Caco-2 (cell line): ENCODE measurements around the gene SLC44A5. TPM values are rescaled to one million over a fixed set of nuclear protein-coding genes. Genes with fewer than 3 reads are reported as not detected.
"Not testable (repeated sequence)": the region's sequence is repeated elsewhere in the genome, so short reads cannot be mapped to it uniquely, and the experiment has no call there.

Source experiments
- BruUV-seq: library from RNA; stranded (reverse); fragments of 400-500 nt; replicated peaks from 2 replicates; lab custom pipeline; 2021; lab: Mats Ljungman, UMichigan
- CTCF ChIA-PET: fragments of 300-600 bp; sonication (Branson Sonifier 250); formaldehyde crosslinking; loops from one replicate; lab custom pipeline; 2022; ENCODE audit warnings: antibody characterized with exemption; lab: Charles Lee
- POLR2A ChIA-PET: fragments of 300-600 bp; sonication (Branson Sonifier 250); formaldehyde crosslinking; loops from one replicate; lab custom pipeline; 2022; ENCODE audit warnings: antibody characterized with exemption; lab: Charles Lee
- DNase-seq, 2 experiments: peaks; one replicate each; pipeline versions ENCODE4 v3.0.0 to v3.0.0-alpha.2; 2020 to 2022
- H3K27me3 ChIP-seq: replicated peaks from 2 replicates; pipeline ENCODE4 v1.6.0; 2011; ENCODE audit warnings: low read length; ENCODE audit not compliant: control insufficient read depth, insufficient read depth
- H3K36me3 ChIP-seq: 2 replicates; pipeline ENCODE4 v1.5.1; 2011; ENCODE audit warnings: low read length; ENCODE audit not compliant: control insufficient read depth, insufficient read depth
- H3K4me1 ChIP-seq: fragments of 250-450 bp; sonication (Bioruptor Pico); 2 replicates; pipeline ENCODE4 v1.5.1; 2020; ENCODE audit warnings: mild to moderate bottlenecking
- H3K4me3 ChIP-seq: 2 replicates; pipeline ENCODE4 v1.5.1; 2011; ENCODE audit warnings: low read depth, mild to moderate bottlenecking, control low read depth, low read length
- H3K9me3 ChIP-seq: fragments of 250-450 bp; sonication (Bioruptor Pico); 2 replicates; pipeline ENCODE4 v1.5.1; 2020; ENCODE audit warnings: mild to moderate bottlenecking, moderate library complexity
- H3K27ac Mint-ChIP-seq: one replicate; pipeline ENCODE4 v1.8.0; 2022; ENCODE audit warnings: mixed read lengths; ENCODE audit not compliant: unreplicated experiment
- H3K27me3 Mint-ChIP-seq: one replicate; pipeline ENCODE4 v1.8.0; 2022; ENCODE audit warnings: mixed read lengths; ENCODE audit not compliant: insufficient read depth, unreplicated experiment
- H3K36me3 Mint-ChIP-seq: one replicate; pipeline ENCODE4 v1.8.0; 2022; ENCODE audit warnings: mild to moderate bottlenecking, mixed read lengths; ENCODE audit not compliant: insufficient read depth, unreplicated experiment
- H3K4me1 Mint-ChIP-seq: one replicate; pipeline ENCODE4 v1.8.0; 2022; ENCODE audit warnings: low read depth, mixed read lengths; ENCODE audit not compliant: unreplicated experiment
- H3K4me3 Mint-ChIP-seq: one replicate; pipeline ENCODE4 v1.8.0; 2022; ENCODE audit warnings: mild to moderate bottlenecking, moderate library complexity, mixed read lengths; ENCODE audit not compliant: unreplicated experiment
- H3K9me3 Mint-ChIP-seq: one replicate; pipeline ENCODE4 v1.8.0; 2022; ENCODE audit warnings: mixed read lengths; ENCODE audit not compliant: unreplicated experiment
- CTCF ChIP-seq, 2 experiments: fragments of 200-600 bp in 1 of 2; IDR thresholded peaks; 1 replicate in 1 of 2; 2 replicates in 1 of 2; pipeline versions ENCODE4 v1.5.1 to v1.8.0; 2011 to 2022; ENCODE audit warnings: antibody characterized with exemption in 1 of 2, control low read depth in 1 of 2, inconsistent platforms in 1 of 2, low read depth in 1 of 2, low read length in 1 of 2, mild to moderate bottlenecking in 1 of 2, moderate library complexity in 1 of 2; ENCODE audit not compliant: insufficient read depth in 1 of 2, severe bottlenecking in 1 of 2, unreplicated experiment in 1 of 2
- intact Hi-C: fragments of 100-400 bp; cut with micrococcal nuclease; formaldehyde crosslinking; loops from one replicate; pipeline ENCODE4 v1.10.0; 2022; ENCODE audit not compliant: unreplicated experiment
- total RNA-seq: library from RNA; stranded (reverse); gene quantifications from 2 replicates; pipeline ENCODE4 v1.2.3, GENCODE V29; 2022

SLC44A5 gene
- total RNA-seq, 1 experiment from 2014 or later: 13.6 TPM

- no TSS peak for BruUV-seq
- peak overlapping the region; percentile 11 for H3K4me3 Mint-ChIP-seq
- Histone ChIP-seq H3K9me3 (no peaks in the 10 kb centered on the region), H3K4me3 (no peak overlapping the region), H3K36me3 (no peaks in the 10 kb centered on the region), H3K27me3 (no peaks in the 10 kb centered on the region), H3K4me1 (peaks cover 23% of the 10 kb centered on the region)
- ChIA-PET POLR2A (no interaction called here), CTCF (no interaction called here)
- H3K27ac Mint-ChIP-seq: peak overlapping the region; percentile 83
- intact Hi-C loops: loop anchor here (10.0 kb wide), 1 partner anchor 521 kb away; the partner anchor contains the start of gene RABGGTB
- peaks cover 34% of the 10 kb centered on the region for H3K4me1 Mint-ChIP-seq
- peaks cover 11% of the 10 kb centered on the region for H3K9me3 Mint-ChIP-seq
- no peak for DNase-seq
- no peaks in the 10 kb centered on the region for H3K36me3 Mint-ChIP-seq
- no peaks in the 10 kb centered on the region for H3K27me3 Mint-ChIP-seq
- TF ChIP-seq CTCF (IDR thresholded peaks at IDR 0.05; ENCODE audit: insufficient read depth in 1 of 2, low read depth in 1 of 2, low read length in 1 of 2, severe bottlenecking in 1 of 2, unreplicated experiment in 1 of 2): no peak
Measured at GRCh38 chr1:75264112-75264511, 346.8 kb downstream of the SLC44A5 start.

GRCh38 chr1:75263616-75264015, 347.3 kb downstream of the SLC44A5 start:
- POLR2A ChIA-PET, DNase-seq, H3K27ac Mint-ChIP-seq, H3K4me3 Mint-ChIP-seq, BruUV-seq, CTCF ChIA-PET, H3K4me3 ChIP-seq, H3K27me3 ChIP-seq, H3K36me3 Mint-ChIP-seq, H3K36me3 ChIP-seq, H3K9me3 ChIP-seq, H3K27me3 Mint-ChIP-seq: not testable (repeated sequence)
- H3K4me1 Mint-ChIP-seq: peaks cover 34% of the 10 kb centered on the region
- intact Hi-C loops: loop anchor here (10.0 kb wide), 1 partner anchor 521 kb away; the partner anchor contains the start of gene RABGGTB
- peaks cover 23% of the 10 kb centered on the region for H3K4me1 ChIP-seq
- H3K9me3 Mint-ChIP-seq: peaks cover 11% of the 10 kb centered on the region

GRCh38 chr1:75261946-75262345, 349.0 kb downstream of the SLC44A5 start:
- H3K36me3 Mint-ChIP-seq, H3K4me3 ChIP-seq, H3K9me3 ChIP-seq, H3K36me3 ChIP-seq, POLR2A ChIA-PET, H3K4me3 Mint-ChIP-seq, DNase-seq, CTCF ChIA-PET, BruUV-seq, H3K27me3 Mint-ChIP-seq, H3K27me3 ChIP-seq, H3K27ac Mint-ChIP-seq: not testable (repeated sequence)
- peaks cover 21% of the 10 kb centered on the region for H3K4me1 ChIP-seq
- intact Hi-C loops: loop anchor here (10.0 kb wide), 1 partner anchor 523 kb away; the partner anchor contains the start of gene RABGGTB
- H3K9me3 Mint-ChIP-seq: peaks cover 11% of the 10 kb centered on the region
- H3K4me1 Mint-ChIP-seq: peaks cover 34% of the 10 kb centered on the region

- CTCF ChIA-PET: no interaction called here
Measured at GRCh38 chr1:75258351-75258750, 352.6 kb downstream of the SLC44A5 start.

More at GRCh38 chr1:75258351-75258750, 352.6 kb downstream of the SLC44A5 start:
- Mint-ChIP-seq H3K4me1 (peaks cover 10% of the 10 kb centered on the region), H3K9me3 (peaks cover 11% of the 10 kb centered on the region), H3K27me3 (no peaks in the 10 kb centered on the region), H3K4me3 (no peak overlapping the region), H3K27ac (no peak overlapping the region), H3K36me3 (no peaks in the 10 kb centered on the region)
- H3K9me3 ChIP-seq: no peaks in the 10 kb centered on the region
- BruUV-seq: no TSS peak
- no peak for DNase-seq
- TF ChIP-seq CTCF (IDR thresholded peaks at IDR 0.05; ENCODE audit: insufficient read depth in 1 of 2, low read depth in 1 of 2, low read length in 1 of 2, severe bottlenecking in 1 of 2, unreplicated experiment in 1 of 2): no peak
- H3K4me1 ChIP-seq: no peaks in the 10 kb centered on the region
- POLR2A ChIA-PET: no interaction called here
- H3K4me3 ChIP-seq: no peak overlapping the region
- no peaks in the 10 kb centered on the region for H3K36me3 ChIP-seq
- no peaks in the 10 kb centered on the region for H3K27me3 ChIP-seq
- intact Hi-C loops: no loop called here
